HCT116 (cell line): ENCODE results near the gene HIVEP3.

Experiments
- CEBPB ChIP-seq: IDR thresholded peaks from 2 replicates; pipeline ENCODE4 v1.6.1; 2012; ENCODE audit warnings: low read depth
- EZH2 ChIP-seq: fragments of 200-600 bp; sonication (generic); IDR thresholded peaks from 2 replicates; pipeline ENCODE4 v1.6.1; 2017; ENCODE audit warnings: antibody characterized with exemption, mixed run types
- EZH2phosphoT487 ChIP-seq: fragments of 200-600 bp; IDR thresholded peaks from 2 replicates; pipeline ENCODE4 v1.6.1; 2018; ENCODE audit warnings: antibody characterized with exemption, borderline replicate concordance
- MAX ChIP-seq: IDR thresholded peaks from 2 replicates; pipeline ENCODE4 v1.6.1; 2012
- SP1 ChIP-seq: IDR thresholded peaks from 2 replicates; pipeline ENCODE4 v1.6.1; 2012; ENCODE audit warnings: low read depth
- TF ChIP-seq, protein P1 (sequence below), 3 experiments: fragments of 200-600 bp in 1 of 3; sonication (generic) in 1 of 3; IDR thresholded peaks in 2 of 3; conservative IDR thresholded peaks in 1 of 3; 2 replicates each; pipeline ENCODE4 v1.5.1; 2012 to 2017; ENCODE audit warnings: low read depth in 2 of 3, low read length in 2 of 3, antibody characterized with exemption in 1 of 3, borderline replicate concordance in 1 of 3, control low read depth in 1 of 3, mild to moderate bottlenecking in 1 of 3, mixed read lengths in 1 of 3, mixed run types in 1 of 3, moderate library complexity in 1 of 3; ENCODE audit not compliant: insufficient read depth in 1 of 3
- TF ChIP-seq, protein P2 (sequence below): IDR thresholded peaks from 2 replicates; pipeline ENCODE4 v1.6.1; 2012; ENCODE audit warnings: low read depth

GRCh38 chr1:41812051-41812450, 106.7 kb downstream of the HIVEP3 start:
- TF ChIP-seq EZH2phosphoT487 = no peak
- TF ChIP-seq EZH2 = no peak
- peak; percentile 32; the same call in 1 of the 2 replicates for TF ChIP-seq MAX
- no peak for TF ChIP-seq SP1
- no peak for TF ChIP-seq CEBPB
- TF ChIP-seq, protein P1, sequence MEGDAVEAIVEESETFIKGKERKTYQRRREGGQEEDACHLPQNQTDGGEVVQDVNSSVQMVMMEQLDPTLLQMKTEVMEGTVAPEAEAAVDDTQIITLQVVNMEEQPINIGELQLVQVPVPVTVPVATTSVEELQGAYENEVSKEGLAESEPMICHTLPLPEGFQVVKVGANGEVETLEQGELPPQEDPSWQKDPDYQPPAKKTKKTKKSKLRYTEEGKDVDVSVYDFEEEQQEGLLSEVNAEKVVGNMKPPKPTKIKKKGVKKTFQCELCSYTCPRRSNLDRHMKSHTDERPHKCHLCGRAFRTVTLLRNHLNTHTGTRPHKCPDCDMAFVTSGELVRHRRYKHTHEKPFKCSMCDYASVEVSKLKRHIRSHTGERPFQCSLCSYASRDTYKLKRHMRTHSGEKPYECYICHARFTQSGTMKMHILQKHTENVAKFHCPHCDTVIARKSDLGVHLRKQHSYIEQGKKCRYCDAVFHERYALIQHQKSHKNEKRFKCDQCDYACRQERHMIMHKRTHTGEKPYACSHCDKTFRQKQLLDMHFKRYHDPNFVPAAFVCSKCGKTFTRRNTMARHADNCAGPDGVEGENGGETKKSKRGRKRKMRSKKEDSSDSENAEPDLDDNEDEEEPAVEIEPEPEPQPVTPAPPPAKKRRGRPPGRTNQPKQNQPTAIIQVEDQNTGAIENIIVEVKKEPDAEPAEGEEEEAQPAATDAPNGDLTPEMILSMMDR (IDR thresholded peaks at IDR 0.05 in 2 of 3, conservative IDR thresholded peaks at IDR 0.05 in 1 of 3; ENCODE audit: borderline replicate concordance in 1 of 3, insufficient read depth in 1 of 3, low read depth in 2 of 3, low read length in 2 of 3) = peak; percentile 60 to 94 (median 91); a peak in 5 of 6 replicates
- TF ChIP-seq, protein P2, sequence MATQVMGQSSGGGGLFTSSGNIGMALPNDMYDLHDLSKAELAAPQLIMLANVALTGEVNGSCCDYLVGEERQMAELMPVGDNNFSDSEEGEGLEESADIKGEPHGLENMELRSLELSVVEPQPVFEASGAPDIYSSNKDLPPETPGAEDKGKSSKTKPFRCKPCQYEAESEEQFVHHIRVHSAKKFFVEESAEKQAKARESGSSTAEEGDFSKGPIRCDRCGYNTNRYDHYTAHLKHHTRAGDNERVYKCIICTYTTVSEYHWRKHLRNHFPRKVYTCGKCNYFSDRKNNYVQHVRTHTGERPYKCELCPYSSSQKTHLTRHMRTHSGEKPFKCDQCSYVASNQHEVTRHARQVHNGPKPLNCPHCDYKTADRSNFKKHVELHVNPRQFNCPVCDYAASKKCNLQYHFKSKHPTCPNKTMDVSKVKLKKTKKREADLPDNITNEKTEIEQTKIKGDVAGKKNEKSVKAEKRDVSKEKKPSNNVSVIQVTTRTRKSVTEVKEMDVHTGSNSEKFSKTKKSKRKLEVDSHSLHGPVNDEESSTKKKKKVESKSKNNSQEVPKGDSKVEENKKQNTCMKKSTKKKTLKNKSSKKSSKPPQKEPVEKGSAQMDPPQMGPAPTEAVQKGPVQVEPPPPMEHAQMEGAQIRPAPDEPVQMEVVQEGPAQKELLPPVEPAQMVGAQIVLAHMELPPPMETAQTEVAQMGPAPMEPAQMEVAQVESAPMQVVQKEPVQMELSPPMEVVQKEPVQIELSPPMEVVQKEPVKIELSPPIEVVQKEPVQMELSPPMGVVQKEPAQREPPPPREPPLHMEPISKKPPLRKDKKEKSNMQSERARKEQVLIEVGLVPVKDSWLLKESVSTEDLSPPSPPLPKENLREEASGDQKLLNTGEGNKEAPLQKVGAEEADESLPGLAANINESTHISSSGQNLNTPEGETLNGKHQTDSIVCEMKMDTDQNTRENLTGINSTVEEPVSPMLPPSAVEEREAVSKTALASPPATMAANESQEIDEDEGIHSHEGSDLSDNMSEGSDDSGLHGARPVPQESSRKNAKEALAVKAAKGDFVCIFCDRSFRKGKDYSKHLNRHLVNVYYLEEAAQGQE = no peak
